Keratinocyte (primary cell): ENCODE measurements around the gene ZNF749. TPM values are rescaled to one million over a fixed set of nuclear protein-coding genes. Genes with fewer than 3 reads are reported as not detected.

Experiments used
- DNase-seq: peaks from one replicate; pipeline ENCODE4 v3.0.0-alpha.2; 2011; ENCODE audit warnings: low read depth, missing footprints, low spot score
- FAIRE-seq: peaks from 2 replicates; lab custom pipeline; 2011; peaks lifted over from hg19 to GRCh38; lab: Jason Lieb, UNC
- H2AFZ ChIP-seq: 2 replicates; pipeline ENCODE4 v1.6.0; 2012; ENCODE audit warnings: low read length, control low read depth, inconsistent platforms; ENCODE audit not compliant: control insufficient read depth
- H3K27ac ChIP-seq: 2 replicates; pipeline ENCODE4 v1.5.1; 2011; ENCODE audit warnings: low read length; ENCODE audit not compliant: control insufficient read depth, insufficient read depth
- H3K27me3 ChIP-seq: 3 replicates; pipeline ENCODE4 v1.6.0; 2011; ENCODE audit warnings: low read length; ENCODE audit not compliant: control insufficient read depth, insufficient read depth; ENCODE audit errors: extremely low read depth
- H3K36me3 ChIP-seq, 2 experiments: 2 replicates in 1 of 2; 3 replicates in 1 of 2; pipeline ENCODE4 v1.5.1; 2011; ENCODE audit warnings: low read length in 2 of 2, mild to moderate bottlenecking in 1 of 2; ENCODE audit not compliant: control insufficient read depth in 2 of 2, insufficient read depth in 2 of 2; ENCODE audit errors: extremely low read depth in 1 of 2
- H3K4me1 ChIP-seq: 3 replicates; pipeline ENCODE4 v1.5.1; 2011; ENCODE audit warnings: low read length; ENCODE audit not compliant: control insufficient read depth, insufficient read depth; ENCODE audit errors: extremely low read depth
- H3K4me2 ChIP-seq: 3 replicates; pipeline ENCODE4 v1.6.0; 2011; ENCODE audit warnings: low read depth, low read length; ENCODE audit not compliant: control insufficient read depth, insufficient read depth; ENCODE audit errors: extremely low read depth
- H3K4me3 ChIP-seq, 3 experiments: fragments of 200-600 bp in 1 of 3; sonication (generic) in 1 of 3; 2 replicates in 2 of 3; 3 replicates in 1 of 3; pipeline ENCODE4 v1.5.1; 2011 to 2016; ENCODE audit warnings: low read length in 3 of 3, mild to moderate bottlenecking in 3 of 3, control low read depth in 2 of 3, inconsistent platforms in 1 of 3, low read depth in 1 of 3, mixed read lengths in 1 of 3, mixed run types in 1 of 3, moderate library complexity in 1 of 3; ENCODE audit not compliant: control insufficient read depth in 2 of 3, insufficient read depth in 2 of 3; ENCODE audit errors: extremely low read depth in 1 of 3
- H3K79me2 ChIP-seq: 2 replicates; pipeline ENCODE4 v1.6.0; 2012; ENCODE audit warnings: low read length; ENCODE audit not compliant: control insufficient read depth, insufficient read depth
- H3K9ac ChIP-seq: 3 replicates; pipeline ENCODE4 v1.6.0; 2011; ENCODE audit warnings: low read length; ENCODE audit not compliant: control insufficient read depth, insufficient read depth; ENCODE audit errors: extremely low read depth
- H3K9me1 ChIP-seq: 3 replicates; pipeline ENCODE4 v1.6.0; 2011; ENCODE audit warnings: low read length; ENCODE audit not compliant: control insufficient read depth, insufficient read depth; ENCODE audit errors: extremely low read depth
- H3K9me3 ChIP-seq: 2 replicates; pipeline ENCODE4 v1.5.1; 2012; ENCODE audit warnings: low read depth, low read length; ENCODE audit not compliant: control insufficient read depth
- H4K20me1 ChIP-seq: 3 replicates; pipeline ENCODE4 v1.6.0; 2011; ENCODE audit warnings: low read length; ENCODE audit not compliant: control insufficient read depth, insufficient read depth; ENCODE audit errors: extremely low read depth
- CTCF ChIP-seq, 3 experiments: IDR thresholded peaks in 1 of 3; conservative IDR thresholded peaks in 1 of 3; optimal IDR thresholded peaks in 1 of 3; 2 replicates in 2 of 3; 3 replicates in 1 of 3; pipeline versions ENCODE3 to v1.5.1; 2011; ENCODE audit warnings: low read length in 3 of 3, mild to moderate bottlenecking in 3 of 3, moderate library complexity in 2 of 3, control low read depth in 1 of 3, inconsistent platforms in 1 of 3; ENCODE audit not compliant: insufficient read depth in 2 of 3; ENCODE audit errors: extremely low read depth in 1 of 3
- EZH2 ChIP-seq: IDR thresholded peaks from one replicate; pipeline ENCODE4 v1.6.1; 2012; ENCODE audit warnings: inconsistent platforms, mild to moderate bottlenecking, low read length, moderate library complexity
- dilution Hi-C: fragments of 300-500 bp; cut with MboI; formaldehyde crosslinking; loops from one replicate; pipeline ENCODE4 v1.7.0; 2020; ENCODE audit warnings: low sequenced_read_pairs; ENCODE audit not compliant: extremely low pct_ligation_motif_present
- polyA plus RNA-seq, 5 experiments: library from polyadenylated mRNA; depleted of rRNA in 3 of 5; stranded (reverse) in 3 of 5; stranded (forward) in 1 of 5; unstranded in 1 of 5; fragments of >200 nt; gene quantifications; 1 replicate in 1 of 5; 2 replicates in 3 of 5; 3 replicates in 1 of 5; pipeline versions ENCODE4 v1.2.1 to v1.2.3, GENCODE V29; 2011 to 2012; ENCODE audit warnings: missing spikeins in 2 of 5, low read depth in 1 of 5, low replicate concordance in 1 of 5

Gene ZNF749
- polyA plus RNA-seq, 1 donor (not counting 4 experiments of a cell fraction or from before 2014, with no cell fraction given): 6.3 TPM

GRCh38 chr19:57434386-57435061 lies 601 bp upstream of the ZNF749 start:
- no peak for TF ChIP-seq CTCF (optimal IDR thresholded peaks at IDR 0.05 in 1 of 3, IDR thresholded peaks at IDR 0.05 in 1 of 3, conservative IDR thresholded peaks at IDR 0.05 in 1 of 3; ENCODE audit: extremely low read depth in 1 of 3, insufficient read depth in 2 of 3, low read length in 3 of 3)
- no peak for TF ChIP-seq EZH2
- DNase-seq (no peak), FAIRE-seq (no peak)
- peaks cover 38% of the 10 kb centered on the region for H3K79me2 ChIP-seq
- no peaks in the 10 kb centered on the region for H4K20me1 ChIP-seq
- no peaks in the 10 kb centered on the region for H3K9me3 ChIP-seq
- H3K27me3 ChIP-seq: no peaks in the 10 kb centered on the region
- peaks cover 3 to 4% of the 10 kb centered on the region in 2 experiments for H3K36me3 ChIP-seq
- H3K9ac ChIP-seq: peak overlapping the region; percentile 86
- no peaks in the 10 kb centered on the region for H3K9me1 ChIP-seq
- dilution Hi-C loops: no loop called here
- H2AFZ ChIP-seq: peak overlapping the region; percentile 52
- peaks cover 4% of the 10 kb centered on the region for H3K4me1 ChIP-seq
- peak overlapping the region; percentile 73 to 93 (median 91) for H3K4me3 ChIP-seq
- H3K27ac ChIP-seq: peak overlapping the region; percentile 89
- H3K4me2 ChIP-seq: peak overlapping the region; percentile 81

GRCh38 chr19:57436417-57436816 lies 1.3 kb downstream of the ZNF749 start:
- Histone ChIP-seq H3K4me1 (peaks cover 4% of the 10 kb centered on the region), H3K4me2 (peak overlapping the region; percentile 81), H3K9me3 (no peaks in the 10 kb centered on the region), H2AFZ (no peak overlapping the region), H3K36me3 (peaks cover 4 to 7% of the 10 kb centered on the region in 2 experiments), H3K9ac (peak overlapping the region; percentile 86), H3K27ac (peak overlapping the region; percentile 89), H3K4me3 (peak overlapping the region; percentile 73 to 93 (median 91)), H3K79me2 (peaks cover 54% of the 10 kb centered on the region), H3K9me1 (no peaks in the 10 kb centered on the region), H4K20me1 (no peaks in the 10 kb centered on the region), H3K27me3 (no peaks in the 10 kb centered on the region)
- dilution Hi-C loops: no loop called here
- DNase-seq (no peak), FAIRE-seq (peak; percentile 29)
- no peak for TF ChIP-seq CTCF (optimal IDR thresholded peaks at IDR 0.05 in 1 of 3, IDR thresholded peaks at IDR 0.05 in 1 of 3, conservative IDR thresholded peaks at IDR 0.05 in 1 of 3; ENCODE audit: extremely low read depth in 1 of 3, insufficient read depth in 2 of 3, low read length in 3 of 3)
- TF ChIP-seq EZH2: no peak
